Measurements from ENCODE around the gene ASPSCR1. TPM values are rescaled to one million over a fixed set of nuclear protein-coding genes. Genes with fewer than 3 reads are reported as not detected.

Gene ASPSCR1
- total and polyA plus RNA-seq, 8 donors, result 11.7 to 143 (median 55.6) TPM

DNA sequence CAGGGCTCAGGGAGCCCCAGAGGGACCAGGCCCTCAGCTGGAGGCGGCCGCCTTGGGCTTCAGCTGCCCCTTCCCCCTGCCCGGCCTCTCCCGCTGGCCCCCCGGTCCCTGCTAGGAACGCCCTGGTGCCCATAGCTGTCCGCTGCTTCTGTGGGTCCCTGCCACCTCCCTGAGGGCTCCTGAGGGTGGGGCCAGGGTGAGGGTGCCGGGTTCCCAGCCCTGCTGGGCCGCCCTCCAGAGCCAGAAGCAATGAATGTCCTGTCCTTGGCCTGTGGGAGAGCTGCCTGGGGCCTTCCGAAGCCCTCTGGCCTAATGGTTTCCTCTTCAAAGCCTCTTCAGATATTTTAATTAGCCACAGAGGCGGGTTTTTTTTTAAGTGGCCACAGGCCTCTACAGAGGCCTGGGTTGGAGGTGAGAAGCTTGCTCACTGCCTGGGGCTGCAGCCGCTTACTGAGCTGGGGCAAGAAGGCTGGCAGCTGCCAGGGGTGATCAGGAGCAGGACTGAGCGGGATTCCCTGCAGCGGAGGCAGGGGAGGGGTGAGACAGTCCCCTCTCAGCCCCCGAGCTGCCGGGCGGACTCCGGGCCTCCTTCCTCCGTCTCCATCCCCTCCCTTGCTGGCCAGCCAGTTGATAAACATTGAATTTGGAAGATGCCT is 35.3 kb downstream of the ASPSCR1 start:
- Histone ChIP-seq H3K27ac (peak overlapping the region in 3 of 5 donors; percentile 33 to 77 (median 38)), H3K36me3 (peaks cover 0 to 40% (median 32%) of the 10 kb centered on the region in 4 donors), H3K4me1 (peaks cover 0 to 18% (median 6%) of the 10 kb centered on the region in 4 donors), H3K9me3 (no peaks in the 10 kb centered on the region), H3K27me3 (no peaks in the 10 kb centered on the region), H3K4me3 (no peak overlapping the region)
- DNase-seq, result no peak
- no peak for TF ChIP-seq EP300 (IDR thresholded peaks at IDR 0.05)
- TF ChIP-seq POLR2AphosphoS5 (IDR thresholded peaks at IDR 0.05), result no peak
- no peak for TF ChIP-seq POLR2A (IDR thresholded peaks at IDR 0.05)
- TF ChIP-seq, protein P1, sequence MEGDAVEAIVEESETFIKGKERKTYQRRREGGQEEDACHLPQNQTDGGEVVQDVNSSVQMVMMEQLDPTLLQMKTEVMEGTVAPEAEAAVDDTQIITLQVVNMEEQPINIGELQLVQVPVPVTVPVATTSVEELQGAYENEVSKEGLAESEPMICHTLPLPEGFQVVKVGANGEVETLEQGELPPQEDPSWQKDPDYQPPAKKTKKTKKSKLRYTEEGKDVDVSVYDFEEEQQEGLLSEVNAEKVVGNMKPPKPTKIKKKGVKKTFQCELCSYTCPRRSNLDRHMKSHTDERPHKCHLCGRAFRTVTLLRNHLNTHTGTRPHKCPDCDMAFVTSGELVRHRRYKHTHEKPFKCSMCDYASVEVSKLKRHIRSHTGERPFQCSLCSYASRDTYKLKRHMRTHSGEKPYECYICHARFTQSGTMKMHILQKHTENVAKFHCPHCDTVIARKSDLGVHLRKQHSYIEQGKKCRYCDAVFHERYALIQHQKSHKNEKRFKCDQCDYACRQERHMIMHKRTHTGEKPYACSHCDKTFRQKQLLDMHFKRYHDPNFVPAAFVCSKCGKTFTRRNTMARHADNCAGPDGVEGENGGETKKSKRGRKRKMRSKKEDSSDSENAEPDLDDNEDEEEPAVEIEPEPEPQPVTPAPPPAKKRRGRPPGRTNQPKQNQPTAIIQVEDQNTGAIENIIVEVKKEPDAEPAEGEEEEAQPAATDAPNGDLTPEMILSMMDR (IDR thresholded peaks at IDR 0.05), result no peak
- intact Hi-C loops (cut with DNase I; ENCODE audit: low total_unique reads), result no loop called here
- WGBS, 5 donors, result 75 to 91% (median 79%) methylated on average over 10 to 19 of the region's 19 CpGs

DNA sequence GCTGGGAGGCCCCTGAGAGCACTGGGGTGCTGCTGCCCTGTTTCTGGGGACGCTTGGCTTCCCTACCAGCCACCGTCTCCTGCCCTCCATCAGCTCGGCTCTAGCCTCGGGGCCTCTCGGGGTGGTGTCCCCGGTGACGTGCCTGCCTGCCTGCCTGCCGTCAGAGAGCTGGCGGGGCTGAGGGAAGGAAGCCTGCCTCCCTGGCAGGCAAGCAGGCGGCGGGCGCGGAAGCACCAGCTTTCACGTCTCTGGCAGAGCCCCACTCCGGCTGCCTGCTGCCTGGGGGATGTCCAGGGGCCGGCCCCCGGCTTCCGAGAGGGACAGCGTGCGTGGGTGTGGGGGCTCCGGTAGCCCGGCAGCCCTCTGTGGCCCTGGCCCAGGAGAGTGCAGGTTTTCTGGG is 35.9 kb downstream of the ASPSCR1 start:
- peaks cover 0 to 43% (median 38%) of the 10 kb centered on the region in 4 donors for H3K36me3 ChIP-seq
- peaks cover 0 to 19% (median 12%) of the 10 kb centered on the region in 4 donors for H3K4me1 ChIP-seq
- peak in 1 of 2 donors; percentile 69 for DNase-seq
- no peaks in the 10 kb centered on the region for H3K27me3 ChIP-seq
- intact Hi-C loops (cut with DNase I; ENCODE audit: low total_unique reads), result no loop called here
- H3K27ac ChIP-seq, result peak overlapping the region in 2 of 5 donors; percentile 33 to 77
- H3K4me3 ChIP-seq, result no peak overlapping the region
- peak in 1 of 3 donors; percentile 20 for TF ChIP-seq POLR2AphosphoS5 (IDR thresholded peaks at IDR 0.05)
- no peak for TF ChIP-seq POLR2A (IDR thresholded peaks at IDR 0.05)
- WGBS, 5 donors, result 73 to 82% (median 77%) methylated on average over 17 to 22 of the region's 22 CpGs
- H3K9me3 ChIP-seq, result no peaks in the 10 kb centered on the region

DNA sequence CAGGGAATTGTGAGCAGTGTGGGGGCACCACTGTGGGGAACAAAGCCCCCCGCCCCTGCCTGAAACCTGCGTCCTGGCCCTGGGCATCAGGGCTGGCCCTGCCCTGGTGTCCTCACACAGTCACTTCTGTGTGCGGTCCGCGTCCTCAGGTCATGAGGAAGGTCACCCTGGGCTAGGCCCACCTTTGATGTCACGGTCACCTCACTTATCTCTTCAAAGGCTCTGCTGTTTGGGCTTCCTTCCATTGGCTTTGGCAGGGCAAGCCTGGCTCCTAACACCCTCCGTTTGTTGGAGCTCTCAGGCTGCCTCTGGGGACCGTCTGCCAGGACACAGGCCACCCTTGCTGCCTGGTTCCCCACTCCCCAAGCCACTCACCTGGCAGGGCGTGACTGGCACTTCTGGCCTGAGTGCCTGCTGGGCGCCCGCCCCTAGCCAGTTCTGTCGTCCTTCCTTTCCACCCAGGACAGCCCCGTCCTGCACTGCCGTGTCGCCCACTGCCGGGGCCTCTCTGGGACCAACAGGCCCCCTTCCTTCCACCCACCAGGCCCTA is 36.4 kb downstream of the ASPSCR1 start:
- peaks cover 2 to 25% (median 16%) of the 10 kb centered on the region in 4 donors for H3K4me1 ChIP-seq
- peaks cover 0 to 48% (median 43%) of the 10 kb centered on the region in 4 donors for H3K36me3 ChIP-seq
- no peaks in the 10 kb centered on the region for H3K27me3 ChIP-seq
- 75 to 83% (median 80%) methylated on average over 13 to 16 of the region's 16 CpGs for WGBS, 5 donors
- H3K9me3 ChIP-seq, result no peaks in the 10 kb centered on the region
- H3K27ac ChIP-seq, result peak overlapping the region in 1 of 5 donors; percentile 77
- intact Hi-C loops (cut with DNase I; ENCODE audit: low total_unique reads), result no loop called here
- TF ChIP-seq POLR2AphosphoS5 (IDR thresholded peaks at IDR 0.05), result no peak
- TF ChIP-seq POLR2A (IDR thresholded peaks at IDR 0.05), result no peak
- no peak for TF ChIP-seq EP300 (IDR thresholded peaks at IDR 0.05)
- TF ChIP-seq, protein P1 (IDR thresholded peaks at IDR 0.05), result no peak
- no peak for DNase-seq
- no peak overlapping the region for H3K4me3 ChIP-seq

DNA sequence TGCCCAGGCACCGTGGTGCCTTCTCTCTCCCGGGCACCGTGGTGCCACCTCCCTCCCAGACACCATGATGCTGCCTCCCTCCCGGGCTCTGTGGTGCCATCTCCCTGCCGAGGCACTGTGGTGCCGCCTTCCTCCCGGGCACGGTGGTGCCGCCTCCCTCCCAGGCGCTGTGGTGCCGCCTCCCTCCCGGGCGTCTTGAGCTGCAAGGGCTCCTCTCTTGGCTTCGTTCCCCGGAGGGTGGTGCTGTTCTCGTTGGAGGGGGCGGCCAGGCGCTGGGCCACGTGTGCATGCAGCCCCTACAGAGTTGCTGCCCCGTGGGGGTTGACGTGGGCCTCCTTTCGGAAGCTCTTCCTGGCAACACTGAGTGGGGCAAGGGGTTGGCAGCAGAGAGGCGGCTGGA is 37.0 kb downstream of the ASPSCR1 start:
- no peak for DNase-seq
- Histone ChIP-seq H3K36me3 (peaks cover 0 to 50% (median 41%) of the 10 kb centered on the region in 4 donors), H3K27ac (no peak overlapping the region), H3K4me1 (peaks cover 8 to 30% (median 21%) of the 10 kb centered on the region in 4 donors), H3K4me3 (no peak overlapping the region), H3K9me3 (no peaks in the 10 kb centered on the region), H3K27me3 (no peaks in the 10 kb centered on the region)
- TF ChIP-seq EP300 (IDR thresholded peaks at IDR 0.05) (no peak), POLR2AphosphoS5 (IDR thresholded peaks at IDR 0.05) (no peak), POLR2A (IDR thresholded peaks at IDR 0.05) (no peak)
- TF ChIP-seq, protein P1 (IDR thresholded peaks at IDR 0.05), result no peak
- WGBS, 5 donors, result 62 to 73% (median 70%) methylated on average over 14 to 23 of the region's 23 CpGs
- intact Hi-C loops (cut with DNase I; ENCODE audit: low total_unique reads), result no loop called here

All from stomach (tissue), 9 donors.